ENCODE data around the gene FBXO7.

DNA sequence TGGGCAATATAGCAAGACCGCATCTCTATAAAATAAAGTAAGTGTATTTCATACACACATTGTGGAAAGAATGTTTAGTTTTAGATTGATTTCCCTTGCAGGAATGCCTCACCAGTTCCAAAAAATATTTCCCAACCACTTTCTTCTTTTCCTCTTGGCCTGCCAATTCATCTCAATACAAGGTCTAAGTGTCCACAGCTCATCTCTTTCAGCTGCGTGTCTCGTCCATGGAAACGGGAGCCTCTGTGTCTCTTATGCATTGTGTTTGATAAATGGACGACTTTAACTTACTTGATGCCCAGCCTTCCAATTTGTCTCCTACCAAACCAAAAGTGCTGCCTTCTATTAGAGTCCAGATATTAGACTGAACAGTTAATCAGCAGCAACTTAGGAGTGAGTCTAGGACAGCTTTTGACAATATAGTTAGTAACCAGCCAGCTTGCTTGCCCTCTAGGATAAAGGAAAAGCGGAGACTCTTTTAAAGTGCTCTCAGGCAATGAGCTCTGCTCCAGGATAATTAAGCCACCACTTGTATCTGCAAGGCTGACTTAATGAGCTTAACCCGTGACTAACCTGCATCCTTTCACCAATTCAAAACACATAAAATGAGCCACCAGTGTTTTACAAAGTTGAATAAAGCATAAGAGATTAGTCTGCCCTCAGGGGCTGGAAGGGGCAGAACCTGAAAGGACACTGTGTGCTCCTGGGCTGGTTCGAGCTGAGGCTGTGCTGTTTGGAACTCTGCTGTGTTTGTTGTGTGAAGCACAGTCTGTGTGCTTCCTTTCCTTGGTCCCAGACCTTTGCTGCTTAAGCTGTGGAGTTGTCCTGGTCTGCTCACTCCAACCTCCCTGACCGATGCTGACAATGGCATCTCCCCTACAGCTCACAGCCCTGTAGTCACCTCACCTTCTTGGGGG lies 27.5 kb downstream of the FBXO7 start:
- no peak for TF ChIP-seq EZH2 (IDR thresholded peaks at IDR 0.05)
- TF ChIP-seq POLR2AphosphoS5 (IDR thresholded peaks at IDR 0.05; ENCODE audit: borderline replicate concordance, low read depth, low read length): no peak

All from SK-N-MC (cell line).